Measurements from ENCODE around the gene SERP1.
"Not testable (repeated sequence)": the region's sequence is repeated elsewhere in the genome, so short reads cannot be mapped to it uniquely, and the experiment has no call there.

Gene SERP1

GRCh38 chr3:150538324-150539208 lies 7.7 kb downstream of the SERP1 start:
- no peak for DNase-seq

- no peak for DNase-seq
Measured at GRCh38 chr3:150535204-150535603, 11.1 kb downstream of the SERP1 start.

GRCh38 chr3:150531775-150532174 lies 14.5 kb downstream of the SERP1 start:
- DNase-seq, result no peak

GRCh38 chr3:150528354-150528797 lies 17.9 kb downstream of the SERP1 start:
- DNase-seq, result peak; percentile 27

GRCh38 chr3:150527464-150528255 lies 18.6 kb downstream of the SERP1 start:
- DNase-seq, result no peak

- DNase-seq, result no peak
Measured at GRCh38 chr3:150523538-150523937, 22.8 kb downstream of the SERP1 start.

- DNase-seq, result peak; percentile 9
Measured at GRCh38 chr3:150521463-150521862, 24.8 kb downstream of the SERP1 start.

- DNase-seq, result no peak
Measured at GRCh38 chr3:150520408-150520807, 25.9 kb downstream of the SERP1 start.

- no peak for DNase-seq
Measured at GRCh38 chr3:150519026-150519425, 27.3 kb downstream of the SERP1 start.

GRCh38 chr3:150515210-150515609 lies 31.1 kb downstream of the SERP1 start:
- DNase-seq, result no peak

GRCh38 chr3:150511122-150511821 lies 35.0 kb downstream of the SERP1 start:
- peak; percentile 8 for DNase-seq

GRCh38 chr3:150509780-150510179 lies 36.5 kb downstream of the SERP1 start:
- no peak for DNase-seq

- DNase-seq, result no peak
Measured at GRCh38 chr3:150508401-150508800, 37.9 kb downstream of the SERP1 start.

GRCh38 chr3:150504483-150504882 lies 41.8 kb downstream of the SERP1 start:
- no peak for DNase-seq

- no peak for DNase-seq
Measured at GRCh38 chr3:150503402-150504099, 42.7 kb downstream of the SERP1 start.

- DNase-seq, result not testable (repeated sequence)
Measured at GRCh38 chr3:150500960-150501359, 45.3 kb downstream of the SERP1 start.

GRCh38 chr3:150497956-150498355 lies 48.3 kb downstream of the SERP1 start:
- DNase-seq, result peak; percentile 34

GRCh38 chr3:150495563-150496168 lies 50.6 kb downstream of the SERP1 start:
- DNase-seq, result peak; percentile 67

- no peak for DNase-seq
Measured at GRCh38 chr3:150495149-150495548, 51.1 kb downstream of the SERP1 start.

GRCh38 chr3:150494411-150494977 lies 51.8 kb downstream of the SERP1 start:
- DNase-seq, result no peak

Data from fibroblast of upper back skin (primary cell).